OCI-LY1 (cell line): ENCODE measurements around the gene PBRM1.

Experiments used
- H2AFZ ChIP-seq: fragments of 200-600 bp; sonication (generic), shearing (Covaris generic); 2 replicates; pipeline ENCODE4 v1.6.0; 2014; ENCODE audit warnings: antibody characterized with exemption, mild to moderate bottlenecking, low read length
- H3F3A ChIP-seq: fragments of 200-600 bp; sonication (generic), shearing (Covaris generic); 2 replicates; pipeline ENCODE4 v1.6.0; 2014; ENCODE audit warnings: mild to moderate bottlenecking, antibody characterized with exemption, low read length, moderate library complexity; ENCODE audit not compliant: insufficient read depth
- H3K27ac ChIP-seq: fragments of 200-600 bp; sonication (generic); 2 replicates; pipeline ENCODE4 v1.5.1; 2014; ENCODE audit warnings: low read length, mixed run types, mild to moderate bottlenecking, low read depth; ENCODE audit not compliant: poor library complexity, severe bottlenecking
- H3K27me3 ChIP-seq: fragments of 200-600 bp; sonication (generic); 2 replicates; pipeline ENCODE4 v1.6.0; 2014; ENCODE audit warnings: antibody characterized with exemption, mild to moderate bottlenecking, low read length, moderate library complexity; ENCODE audit not compliant: insufficient read depth
- H3K36me3 ChIP-seq: fragments of 200-600 bp; sonication (generic); 2 replicates; pipeline ENCODE4 v1.6.1; 2014; ENCODE audit warnings: mild to moderate bottlenecking, antibody characterized with exemption, low read length, moderate library complexity, mixed read lengths; ENCODE audit not compliant: insufficient read depth
- H3K4me1 ChIP-seq: fragments of 200-600 bp; sonication (generic); 2 replicates; pipeline ENCODE4 v1.5.1; 2014; ENCODE audit warnings: mild to moderate bottlenecking, low read length, moderate library complexity; ENCODE audit not compliant: insufficient read depth, severe bottlenecking
- H3K4me2 ChIP-seq: fragments of 200-600 bp; sonication (generic), shearing (Covaris generic); 2 replicates; pipeline ENCODE4 v1.6.1; 2014; ENCODE audit warnings: low read length
- H3K4me3 ChIP-seq: fragments of 200-600 bp; sonication (generic); 2 replicates; pipeline ENCODE4 v1.5.1; 2014; ENCODE audit warnings: low read length, low read depth, mild to moderate bottlenecking, mixed read lengths; ENCODE audit not compliant: poor library complexity, severe bottlenecking
- H3K79me2 ChIP-seq: fragments of 200-600 bp; shearing (Covaris generic); 2 replicates; pipeline ENCODE4 v1.6.1; 2016; ENCODE audit warnings: mixed run types, low read length, mixed read lengths; ENCODE audit not compliant: insufficient read depth
- H3K9ac ChIP-seq: fragments of 200-600 bp; sonication (generic), shearing (Covaris generic); 2 replicates; pipeline ENCODE4 v1.6.1; 2014; ENCODE audit warnings: mild to moderate bottlenecking, low read length, mixed read lengths
- H3K9me2 ChIP-seq: fragments of 200-600 bp; sonication (generic), shearing (Covaris generic); 2 replicates; pipeline ENCODE4 v1.6.1; 2014; ENCODE audit warnings: low read depth, mild to moderate bottlenecking, low read length, mixed read lengths
- H3K9me3 ChIP-seq: fragments of 200-600 bp; shearing (Covaris generic); 2 replicates; pipeline ENCODE4 v1.6.1; 2014; ENCODE audit warnings: low read length, mixed read lengths
- H4K20me1 ChIP-seq: fragments of 200-600 bp; sonication (generic), shearing (Covaris generic); 2 replicates; pipeline ENCODE4 v1.6.0; 2016; ENCODE audit warnings: mild to moderate bottlenecking, low read length; ENCODE audit not compliant: insufficient read depth
- CTCF ChIP-seq: fragments of 200-600 bp; sonication (generic), shearing (Covaris generic); IDR thresholded peaks from 2 replicates; pipeline ENCODE4 v1.5.1; 2017; ENCODE audit warnings: mild to moderate bottlenecking, antibody characterized with exemption, low read length, moderate library complexity, mixed read lengths
- EZH2 ChIP-seq: fragments of 200-600 bp; sonication (generic), shearing (Covaris generic); IDR thresholded peaks from 2 replicates; pipeline ENCODE4 v1.8.0; 2017; ENCODE audit warnings: borderline replicate concordance, mixed run types, mild to moderate bottlenecking, antibody characterized with exemption, low read length, moderate library complexity, mixed read lengths

PBRM1 gene

DNA sequence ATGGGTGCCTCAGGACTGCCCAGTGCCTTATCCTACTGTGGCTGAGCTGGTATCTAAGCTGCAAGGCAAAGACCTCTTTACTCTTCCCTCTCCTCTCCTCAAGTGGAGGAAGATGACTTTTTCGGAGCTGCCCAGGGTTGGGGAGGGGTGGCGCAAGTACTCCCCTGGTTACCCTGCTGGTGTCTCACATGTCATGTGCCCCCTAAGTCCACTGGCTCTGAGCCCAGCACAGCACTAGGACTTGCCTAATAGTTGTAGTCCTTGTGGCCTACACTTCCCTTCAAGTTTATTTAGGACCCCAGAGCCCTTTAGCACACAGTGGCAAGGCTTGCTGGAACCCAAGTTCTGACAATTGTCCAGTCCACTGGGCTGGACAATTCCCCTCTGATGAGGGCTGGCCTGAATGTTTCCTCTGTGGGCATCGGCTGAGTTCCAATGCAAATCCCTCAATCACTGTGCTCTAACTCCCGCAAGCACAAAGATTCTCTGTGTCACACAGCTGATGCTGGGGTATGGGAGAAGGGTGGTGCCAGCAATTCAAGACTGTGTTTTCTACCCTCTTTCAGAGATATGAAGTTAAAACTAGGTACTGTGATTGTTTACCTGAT, 89.0 kb downstream of the PBRM1 start:
- Histone ChIP-seq H3K9me3 (peaks cover 9% of the 10 kb centered on the region), H4K20me1 (no peaks in the 10 kb centered on the region), H3K27ac (no peak overlapping the region), H3K9me2 (no peaks in the 10 kb centered on the region), H3K27me3 (no peaks in the 10 kb centered on the region), H2AFZ (no peak overlapping the region), H3K79me2 (no peaks in the 10 kb centered on the region), H3F3A (no peaks in the 10 kb centered on the region), H3K4me1 (no peaks in the 10 kb centered on the region), H3K9ac (no peak overlapping the region), H3K36me3 (peaks cover 55% of the 10 kb centered on the region), H3K4me2 (no peak overlapping the region), H3K4me3 (no peak overlapping the region)
- TF ChIP-seq CTCF (no peak), EZH2 (no peak)

- no peaks in the 10 kb centered on the region for H3K27me3 ChIP-seq
- no peaks in the 10 kb centered on the region for H3F3A ChIP-seq
- no peaks in the 10 kb centered on the region for H4K20me1 ChIP-seq
- H3K9me2 ChIP-seq = no peaks in the 10 kb centered on the region
- no peak overlapping the region for H3K9ac ChIP-seq
- H3K9me3 ChIP-seq = no peaks in the 10 kb centered on the region
- no peaks in the 10 kb centered on the region for H3K4me1 ChIP-seq
- H3K79me2 ChIP-seq = no peaks in the 10 kb centered on the region
- no peak overlapping the region for H2AFZ ChIP-seq
- TF ChIP-seq EZH2 (no peak), CTCF (no peak)
- peaks cover 30% of the 10 kb centered on the region for H3K36me3 ChIP-seq
- H3K4me2 ChIP-seq = no peak overlapping the region
- H3K27ac ChIP-seq = no peak overlapping the region
- H3K4me3 ChIP-seq = no peak overlapping the region
Observed at GRCh38 chr3:52593103-52593502, 92.6 kb downstream of the PBRM1 start.

- no peaks in the 10 kb centered on the region for H3F3A ChIP-seq
- no peak overlapping the region for H3K9ac ChIP-seq
- no peaks in the 10 kb centered on the region for H3K9me3 ChIP-seq
- H3K4me2 ChIP-seq = no peak overlapping the region
- no peak for TF ChIP-seq CTCF
- TF ChIP-seq EZH2 = no peak
- H3K9me2 ChIP-seq = no peaks in the 10 kb centered on the region
- H4K20me1 ChIP-seq = no peaks in the 10 kb centered on the region
- no peak overlapping the region for H2AFZ ChIP-seq
- no peaks in the 10 kb centered on the region for H3K27me3 ChIP-seq
- no peaks in the 10 kb centered on the region for H3K79me2 ChIP-seq
- H3K36me3 ChIP-seq = peaks cover 57% of the 10 kb centered on the region
- H3K27ac ChIP-seq = no peak overlapping the region
- H3K4me3 ChIP-seq = no peak overlapping the region
- no peaks in the 10 kb centered on the region for H3K4me1 ChIP-seq
Observed at GRCh38 chr3:52574056-52574965, 111.4 kb downstream of the PBRM1 start.
